Astrocyte of the spinal cord (primary cell): Measurements from ENCODE around the gene AMBP.

Experiments
- DNase-seq: peaks from one replicate; pipeline ENCODE4 v3.0.0; 2011; ENCODE audit warnings: low read depth, low spot score
- H3K4me3 ChIP-seq: 2 replicates; pipeline ENCODE4 v1.5.1; 2011; ENCODE audit warnings: low read depth, mild to moderate bottlenecking, low read length, moderate library complexity
- CTCF ChIP-seq: IDR thresholded peaks from 2 replicates; pipeline ENCODE4 v1.5.1; 2012; ENCODE audit warnings: low read depth, mild to moderate bottlenecking, low read length, inconsistent platforms
- in situ Hi-C: cut with HindIII; loops from 2 replicates; pipeline ENCODE4 v1.10.0; 2017; ENCODE audit warnings: low sequenced_read_pairs

AMBP gene

GRCh38 chr9:114057161-114057885 is 20.8 kb downstream of the AMBP start:
- DNase-seq, result no peak
- no peak for TF ChIP-seq CTCF
- in situ Hi-C loops, result no loop called here
- H3K4me3 ChIP-seq, result no peak overlapping the region

GRCh38 chr9:114056527-114056926 is 21.6 kb downstream of the AMBP start:
- in situ Hi-C loops, result no loop called here
- no peak for DNase-seq
- H3K4me3 ChIP-seq, result no peak overlapping the region
- TF ChIP-seq CTCF, result no peak

- no peak for DNase-seq
- TF ChIP-seq CTCF, result no peak
- no peak overlapping the region for H3K4me3 ChIP-seq
- in situ Hi-C loops, result no loop called here
Observed at GRCh38 chr9:114055894-114056293, 22.2 kb downstream of the AMBP start.

GRCh38 chr9:114055061-114055460 is 23.0 kb downstream of the AMBP start:
- DNase-seq, result no peak
- H3K4me3 ChIP-seq, result no peak overlapping the region
- no peak for TF ChIP-seq CTCF
- in situ Hi-C loops, result no loop called here

GRCh38 chr9:114054191-114054690 is 23.9 kb downstream of the AMBP start:
- in situ Hi-C loops, result no loop called here
- TF ChIP-seq CTCF, result no peak
- H3K4me3 ChIP-seq, result no peak overlapping the region

GRCh38 chr9:114053246-114054005 is 24.7 kb downstream of the AMBP start:
- H3K4me3 ChIP-seq, result no peak overlapping the region
- in situ Hi-C loops, result no loop called here
- TF ChIP-seq CTCF, result no peak
- DNase-seq, result no peak

More at GRCh38 chr9:114054191-114054690, 23.9 kb downstream of the AMBP start:
- no peak for DNase-seq
